ENCODE data around the gene ODAD4. TPM values are rescaled to one million over a fixed set of nuclear protein-coding genes. Genes with fewer than 3 reads are reported as not detected.

ODAD4 gene
- total RNA-seq, 1 donor from 2014 or later: 0.58 TPM

DNA sequence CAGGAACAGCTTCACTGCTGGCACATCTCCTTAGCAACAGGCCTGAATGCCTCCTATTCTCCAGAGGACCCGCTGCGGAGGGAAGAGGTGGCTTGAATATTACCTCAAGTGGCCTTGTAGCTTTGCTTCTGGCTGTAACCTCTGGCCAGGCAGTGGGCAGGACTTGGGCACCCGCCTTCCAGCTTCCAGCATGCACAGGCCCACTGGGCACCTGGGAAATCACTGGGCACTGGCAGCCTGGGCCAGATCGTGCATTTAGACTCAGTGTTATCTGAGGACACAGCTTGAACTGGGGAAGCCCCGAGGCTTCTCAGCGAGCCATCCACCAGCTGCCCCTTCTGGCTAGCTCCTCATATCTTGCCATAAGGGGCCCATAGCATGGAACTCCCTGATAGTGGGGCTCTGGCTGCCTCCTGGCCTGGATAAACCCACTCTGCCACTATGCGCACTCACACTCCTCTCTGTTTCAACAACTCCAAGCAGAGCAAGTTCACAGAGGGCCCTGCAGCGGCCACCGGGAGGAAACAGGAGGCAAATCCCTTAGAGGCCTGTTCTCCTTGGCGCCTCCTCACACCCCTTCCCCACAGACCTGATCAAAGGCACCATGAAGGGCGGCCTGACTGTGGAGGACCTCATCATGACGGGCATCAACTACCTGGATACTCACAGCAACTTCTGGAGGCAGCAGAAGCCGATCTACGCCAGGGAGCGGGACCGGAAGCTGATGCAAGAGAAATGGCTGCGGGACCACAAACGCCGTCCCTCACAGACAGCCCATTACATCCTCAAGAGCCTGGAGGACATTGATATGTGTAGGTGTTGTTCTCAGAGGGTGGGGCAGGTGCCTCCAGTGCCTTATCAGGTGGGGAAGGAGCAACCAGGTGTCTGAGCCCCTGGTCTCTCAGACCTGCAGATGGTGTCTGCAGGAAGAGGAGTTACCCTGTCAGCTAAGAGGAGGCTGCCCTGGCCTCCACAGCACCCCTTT is 7.8 kb downstream of the ODAD4 start:
- DNase-seq (ENCODE audit: extremely low read depth, low read depth, low spot score): no peak

DNA sequence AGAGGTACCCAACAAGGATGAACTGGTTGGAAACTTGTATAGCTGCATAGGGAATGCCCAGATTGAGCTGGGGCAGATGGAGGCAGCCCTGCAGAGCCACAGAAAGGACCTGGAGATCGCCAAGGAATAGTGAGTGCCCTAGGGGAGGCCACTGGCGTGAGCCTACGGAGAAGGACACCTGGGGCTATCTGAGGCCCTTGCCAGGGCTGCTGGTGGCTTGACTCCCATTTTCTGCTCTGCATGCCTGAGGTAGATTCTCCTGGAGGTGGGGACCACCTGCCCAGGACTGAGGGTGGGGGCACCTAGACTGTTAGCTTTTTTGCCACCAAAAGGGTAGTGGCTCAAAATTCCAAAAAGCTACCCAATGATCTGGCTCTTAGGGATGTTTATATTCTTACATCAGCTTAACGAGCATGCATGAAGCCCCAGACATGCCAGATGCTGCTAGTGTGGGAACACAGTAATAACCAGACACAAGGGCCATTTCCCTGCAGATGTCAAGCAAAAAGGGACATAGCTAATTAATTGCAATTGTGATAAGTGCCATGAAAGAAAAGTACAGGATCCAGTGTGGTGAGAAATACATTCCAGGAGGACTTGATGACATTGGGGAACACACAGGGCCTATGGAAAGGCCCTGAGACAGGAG is 8.8 kb downstream of the ODAD4 start:
- no peak for DNase-seq (ENCODE audit: extremely low read depth, low read depth, low spot score)

DNA sequence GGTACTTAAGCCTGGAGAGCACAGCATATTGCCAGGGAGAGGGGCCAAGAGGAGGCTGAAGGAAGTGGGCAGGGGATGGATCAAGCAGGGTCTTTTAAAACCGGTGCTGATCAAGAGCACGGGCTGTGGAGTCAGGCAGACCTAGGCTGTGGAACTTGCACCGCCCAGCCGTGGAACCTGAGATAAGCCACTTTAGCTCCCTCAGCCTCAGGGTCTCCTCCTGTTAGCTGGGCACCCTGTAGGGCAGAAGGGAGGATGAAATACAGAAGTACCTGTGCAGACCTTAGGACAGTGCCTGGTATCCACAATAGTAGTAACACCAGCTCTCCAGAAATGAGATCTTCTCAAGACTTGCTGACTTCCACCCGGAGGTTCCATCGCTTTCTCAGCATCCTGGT is 9.3 kb downstream of the ODAD4 start:
- no peak for DNase-seq (ENCODE audit: extremely low read depth, low read depth, low spot score)

DNA sequence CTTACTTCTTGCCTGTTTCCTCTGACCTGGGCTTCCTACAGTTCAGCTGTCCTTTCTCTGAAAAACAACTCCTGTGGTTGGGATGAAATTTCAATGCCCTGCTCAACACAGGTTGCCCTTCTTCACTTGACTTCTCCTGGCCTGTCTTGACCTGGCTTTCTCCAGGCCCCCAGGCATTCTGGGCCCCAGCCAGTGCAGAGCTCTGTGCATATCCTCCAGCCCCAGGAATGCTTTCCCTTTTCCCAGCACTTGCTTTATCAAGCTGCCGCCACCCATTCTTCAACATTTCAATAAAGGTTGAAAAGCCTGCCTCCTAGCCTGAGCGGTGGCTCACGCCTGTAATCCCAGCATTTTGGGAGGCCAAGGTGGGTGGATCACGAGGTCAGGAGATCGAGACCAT is 10.8 kb downstream of the ODAD4 start:
- DNase-seq (ENCODE audit: extremely low read depth, low read depth, low spot score): no peak

DNA sequence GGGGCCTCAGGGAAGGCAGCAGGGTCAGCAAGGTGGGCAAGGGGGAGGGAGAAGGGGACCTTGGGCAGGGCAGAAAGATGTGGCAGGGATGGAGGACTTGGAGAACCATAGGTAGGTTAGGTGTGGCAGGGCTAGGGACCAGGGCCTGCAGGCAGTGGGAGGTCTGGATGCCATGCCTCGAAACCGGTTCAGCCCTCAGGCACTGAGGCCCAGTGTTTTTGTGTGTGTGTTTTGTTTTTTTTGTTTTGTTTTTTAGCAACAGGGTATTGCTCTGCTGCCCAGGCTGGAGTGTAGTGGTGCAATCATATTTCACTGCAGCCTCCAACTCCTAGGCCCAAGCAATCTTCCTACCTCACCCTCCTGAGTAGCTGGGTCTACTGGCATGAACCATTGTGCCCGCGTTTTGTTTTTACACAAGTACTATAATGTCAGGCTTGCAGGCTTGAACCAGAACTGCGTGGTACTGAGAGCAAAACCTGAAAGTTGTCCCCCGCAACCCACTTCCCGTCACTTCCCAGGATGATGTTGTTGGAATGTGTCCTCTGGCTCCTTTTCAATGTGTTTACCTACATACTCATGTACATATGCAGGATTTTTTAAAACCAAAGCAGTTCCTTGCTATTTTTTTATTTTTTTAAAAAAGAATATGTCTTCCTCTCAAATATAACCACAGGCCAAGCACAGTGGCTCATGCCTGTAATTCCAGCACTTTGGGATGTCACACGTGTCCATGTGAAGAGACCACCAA is 12.4 kb downstream of the ODAD4 start:
- no peak for DNase-seq (ENCODE audit: extremely low read depth, low read depth, low spot score)

DNA sequence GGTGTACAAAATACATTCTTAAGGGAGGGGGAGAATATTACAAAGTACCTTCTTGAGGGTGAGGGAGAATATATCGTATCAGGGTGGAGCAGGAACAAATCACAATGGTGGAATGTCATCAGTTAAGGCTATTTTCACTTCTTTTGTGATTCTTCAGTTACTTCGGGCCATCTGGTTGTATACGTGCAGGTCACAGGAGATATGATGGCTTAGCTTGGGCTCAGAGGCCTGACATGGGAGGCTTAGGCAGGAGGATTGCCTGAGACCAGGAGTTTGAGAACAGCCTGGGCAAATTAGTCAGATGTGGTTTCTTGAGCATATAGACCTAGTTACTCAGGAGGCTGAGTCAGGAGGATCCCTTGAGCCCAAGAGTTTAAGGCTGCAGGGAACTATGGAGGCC is 13.1 kb downstream of the ODAD4 start:
- no peak for DNase-seq (ENCODE audit: extremely low read depth, low read depth, low spot score)

DNA sequence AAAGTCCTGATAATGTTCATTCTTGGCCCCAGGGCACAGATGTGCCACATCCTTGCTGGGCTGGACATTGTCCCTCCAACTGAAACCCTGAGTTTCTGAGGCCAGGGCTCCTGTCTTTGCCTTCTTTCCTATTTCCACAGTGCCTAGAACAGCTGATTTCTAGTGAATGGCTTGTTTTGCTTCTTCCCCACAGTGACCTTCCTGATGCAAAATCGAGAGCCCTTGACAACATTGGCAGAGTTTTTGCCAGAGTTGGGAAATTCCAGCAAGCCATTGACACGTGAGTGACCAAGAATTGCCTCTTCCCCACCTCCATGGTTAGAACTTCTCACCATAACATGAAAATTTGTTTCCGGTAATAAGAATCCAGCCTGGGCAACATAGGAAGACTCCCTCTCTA is 14.5 kb downstream of the ODAD4 start:
- no peak for DNase-seq (ENCODE audit: extremely low read depth, low read depth, low spot score)

DNA sequence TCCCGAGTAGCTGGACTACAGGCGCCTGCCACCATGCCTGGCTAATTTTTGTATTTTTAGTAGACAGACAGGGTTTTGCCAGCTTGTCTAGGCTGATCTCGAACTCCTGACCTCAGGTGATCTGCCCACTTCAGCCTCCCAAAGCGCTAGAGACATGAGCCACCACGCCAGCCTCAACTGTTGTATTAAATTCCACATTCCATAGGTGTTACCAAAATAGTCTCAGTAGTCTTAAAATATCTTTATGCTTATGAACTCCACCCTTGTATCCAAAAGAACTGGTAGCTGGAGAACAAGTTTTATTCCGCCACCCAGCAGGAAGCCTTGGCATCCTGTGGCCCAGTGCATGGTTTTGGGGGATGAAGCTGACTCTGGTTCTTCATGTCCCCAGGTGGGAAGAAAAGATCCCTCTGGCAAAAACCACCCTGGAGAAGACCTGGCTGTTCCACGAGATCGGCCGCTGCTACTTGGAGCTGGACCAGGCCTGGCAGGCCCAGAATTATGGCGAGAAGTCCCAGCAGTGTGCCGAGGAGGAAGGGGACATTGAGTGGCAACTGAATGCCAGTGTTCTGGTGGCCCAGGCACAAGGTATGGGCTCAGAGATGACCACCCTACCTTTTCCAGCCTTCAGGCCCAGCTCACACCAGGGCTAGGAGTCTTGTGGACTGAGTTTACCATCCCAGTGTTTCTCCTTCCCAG is 18.5 kb downstream of the ODAD4 start:
- DNase-seq (ENCODE audit: extremely low read depth, low read depth, low spot score): no peak

DNA sequence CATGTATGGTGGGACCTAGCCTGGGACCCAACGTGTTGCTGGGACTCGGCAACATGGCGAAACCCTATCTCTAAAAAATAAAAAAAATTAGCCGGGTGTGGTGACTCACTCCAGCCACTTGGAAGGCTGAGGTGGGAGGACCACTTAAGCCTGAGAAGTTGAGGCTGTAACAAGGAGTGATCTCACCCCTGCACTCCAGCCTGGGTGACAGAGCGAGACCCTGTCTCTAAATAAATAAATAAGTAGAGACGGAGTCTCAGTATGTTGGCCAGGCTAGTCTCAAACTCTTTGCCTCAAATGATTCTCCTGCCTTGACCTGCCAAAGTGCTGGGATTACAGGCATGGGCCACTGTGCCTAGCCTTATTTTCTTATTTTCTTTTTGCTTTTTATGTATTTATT is 26.1 kb downstream of the ODAD4 start:
- no peak for DNase-seq (ENCODE audit: extremely low read depth, low read depth, low spot score)

DNA sequence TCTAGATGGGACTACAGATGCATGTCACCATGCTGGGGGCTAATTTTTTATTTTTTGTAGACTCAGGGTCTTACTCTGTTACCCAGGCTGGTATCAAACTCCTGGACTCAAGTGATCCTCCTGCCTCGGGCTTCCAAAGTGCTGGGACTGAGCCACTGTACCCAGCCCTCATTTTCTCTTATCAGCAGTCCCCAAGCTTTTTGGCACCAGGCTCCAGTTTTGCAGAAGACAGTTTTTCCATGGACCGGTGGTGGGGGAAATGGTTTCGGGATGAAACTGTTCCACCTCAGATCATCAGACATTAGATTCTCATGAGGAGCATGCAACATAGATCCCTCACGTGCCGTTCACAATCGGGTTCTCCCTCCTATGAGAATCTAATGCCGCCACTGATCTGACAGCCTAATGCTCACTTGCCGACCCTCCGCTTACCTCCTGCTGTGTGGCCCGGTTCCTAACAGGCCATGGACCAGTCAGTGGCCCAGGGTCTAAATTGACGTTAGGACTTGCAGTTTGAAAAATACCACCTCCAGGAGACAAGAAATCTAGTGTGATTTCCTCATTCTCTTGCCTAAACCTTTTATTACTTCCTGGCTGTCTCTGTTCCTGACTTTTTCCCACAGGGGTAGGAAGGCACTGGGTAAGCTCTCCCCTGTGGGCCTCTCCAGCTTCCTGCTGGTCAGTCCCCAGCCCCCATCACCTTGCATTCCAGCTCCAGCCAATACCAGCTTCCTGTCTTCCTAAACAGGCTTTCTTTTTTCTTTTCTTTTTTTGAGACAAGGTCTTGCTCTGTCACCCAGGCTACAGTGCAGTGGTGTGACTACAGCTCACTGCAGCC is 26.8 kb downstream of the ODAD4 start:
- no peak for DNase-seq (ENCODE audit: extremely low read depth, low read depth, low spot score)

DNA sequence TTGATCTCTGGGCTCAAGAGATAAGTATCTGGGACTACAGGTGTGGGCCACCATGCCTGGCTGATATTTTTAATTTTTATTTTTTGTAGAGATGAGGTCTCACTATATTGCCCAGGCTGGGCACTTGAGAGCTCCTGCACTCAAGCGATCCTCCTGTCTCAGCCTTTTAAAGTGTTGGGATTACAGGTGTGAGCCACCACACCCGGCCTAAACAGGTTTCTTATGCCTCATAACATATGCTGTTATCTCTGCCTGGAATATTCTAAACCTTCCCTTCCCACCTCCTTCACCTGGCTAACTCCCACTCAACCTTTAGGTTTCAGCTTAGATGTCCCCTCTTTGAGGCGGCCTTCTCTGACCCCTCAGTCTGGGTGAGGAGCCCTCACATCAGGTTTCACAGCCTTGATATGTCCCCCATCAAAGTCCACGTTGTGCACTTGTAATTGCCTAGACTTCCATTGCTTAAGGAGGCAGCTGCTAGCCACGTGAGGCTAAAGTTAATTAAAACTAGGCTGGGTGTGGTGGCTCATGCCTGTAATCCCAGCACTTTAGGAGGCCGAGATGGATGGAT is 27.5 kb downstream of the ODAD4 start:
- no peak for DNase-seq (ENCODE audit: extremely low read depth, low read depth, low spot score)

DNA sequence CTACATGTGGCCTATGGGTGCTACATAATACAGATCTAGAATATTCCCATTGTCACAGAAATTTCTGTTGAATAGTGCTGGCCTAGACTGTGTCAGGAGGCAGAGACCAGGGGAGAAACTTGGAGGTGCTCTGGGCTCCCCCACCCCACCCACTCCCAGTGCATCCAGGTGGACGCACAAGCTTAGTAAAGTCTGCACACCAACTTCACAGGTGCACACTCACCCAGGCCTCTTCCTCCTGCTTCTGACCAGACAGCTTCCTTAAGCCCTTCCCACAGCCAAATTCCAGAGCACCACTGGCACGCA is 28.6 kb downstream of the ODAD4 start:
- no peak for DNase-seq (ENCODE audit: extremely low read depth, low read depth, low spot score)

DNA sequence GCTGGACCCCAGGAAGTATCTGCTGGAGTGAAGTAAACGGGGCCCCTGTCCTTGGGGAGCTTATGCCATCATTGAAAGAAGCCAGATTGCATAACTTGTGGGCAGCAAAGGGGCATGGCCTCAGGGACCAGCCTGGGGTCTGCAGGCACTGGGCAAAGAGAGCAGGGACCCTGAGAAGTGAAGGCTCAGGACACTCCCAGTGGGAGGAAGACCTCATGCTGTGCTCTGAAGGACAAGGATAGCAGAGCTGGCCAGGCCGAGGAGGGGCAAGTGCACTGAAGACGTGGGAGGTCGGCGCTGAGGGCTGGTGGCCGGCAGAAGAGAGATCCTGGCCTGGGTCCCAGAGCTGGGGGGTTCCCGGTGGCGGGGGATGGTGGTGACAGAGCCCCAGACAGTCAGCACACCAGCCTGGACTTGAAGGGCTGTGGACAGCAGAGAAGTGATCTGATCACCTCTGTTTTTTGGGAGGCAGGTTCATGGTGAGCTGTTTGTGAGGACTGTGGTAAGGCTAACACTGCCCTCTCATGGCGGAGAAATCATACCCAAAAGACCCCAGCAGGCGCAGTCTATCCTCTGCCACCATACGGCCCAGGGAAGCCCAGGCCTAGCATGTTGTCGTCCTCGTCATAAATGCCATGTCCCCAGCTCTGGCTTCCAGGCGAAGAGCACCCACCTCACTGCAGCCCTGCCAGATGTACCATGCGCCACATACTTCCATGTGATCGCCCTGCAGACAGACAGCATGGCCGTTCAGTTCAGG is 29.1 kb downstream of the ODAD4 start:
- no peak for DNase-seq (ENCODE audit: extremely low read depth, low read depth, low spot score)

DNA sequence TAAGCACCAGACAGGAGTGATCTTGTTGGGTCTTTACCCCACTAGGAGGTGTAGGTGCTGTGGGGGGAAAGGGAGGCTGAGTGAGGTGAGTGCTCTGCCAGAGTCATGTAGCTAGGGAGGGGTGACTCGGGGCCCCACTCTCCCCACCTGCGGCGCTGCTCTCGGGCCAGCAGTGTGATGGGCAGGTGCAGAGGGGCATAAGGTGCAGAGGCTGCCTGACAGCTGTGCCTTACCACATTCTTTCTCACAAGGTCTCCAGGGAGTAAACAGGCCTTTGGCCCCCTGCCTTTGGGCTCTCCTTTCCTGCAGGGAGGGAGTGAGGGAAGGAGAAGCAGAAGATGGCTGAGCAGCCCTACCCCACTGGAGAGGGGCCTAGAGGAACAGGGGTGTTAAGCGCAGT is 31.7 kb downstream of the ODAD4 start:
- no peak for DNase-seq (ENCODE audit: extremely low read depth, low read depth, low spot score)

DNA sequence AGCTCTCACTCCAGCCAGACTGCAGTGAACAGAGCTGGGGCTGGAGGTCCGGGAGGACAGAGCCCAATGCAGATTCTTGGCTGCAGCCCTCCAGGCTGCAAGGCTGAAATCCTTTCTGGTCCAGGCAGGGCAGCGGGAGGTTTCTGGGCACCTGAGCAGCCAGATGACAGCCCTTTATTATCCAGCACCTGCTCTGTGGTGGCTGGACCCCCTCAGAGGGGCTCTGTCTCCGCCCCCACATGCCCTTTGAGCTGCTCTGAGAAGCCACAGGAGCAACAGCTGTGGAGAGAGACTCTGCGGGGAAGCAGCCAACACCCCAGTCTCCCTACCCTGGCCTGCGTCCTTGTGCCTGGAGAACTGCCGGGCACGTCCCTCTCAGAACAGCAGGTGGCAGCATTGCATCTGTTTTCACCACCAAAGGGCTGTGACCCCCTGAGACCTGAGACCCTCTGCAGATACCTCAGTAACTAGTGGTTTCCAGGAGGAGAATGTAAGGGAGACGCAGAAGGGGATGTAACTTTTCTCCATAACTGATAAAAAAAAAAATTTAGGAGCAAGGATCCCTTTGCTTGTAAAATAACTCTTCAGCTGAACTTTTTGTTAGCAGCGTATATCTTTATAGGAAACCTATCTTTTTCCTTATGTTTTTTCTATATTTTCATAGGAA is 32.5 kb downstream of the ODAD4 start:
- DNase-seq (ENCODE audit: extremely low read depth, low read depth, low spot score): no peak

DNA sequence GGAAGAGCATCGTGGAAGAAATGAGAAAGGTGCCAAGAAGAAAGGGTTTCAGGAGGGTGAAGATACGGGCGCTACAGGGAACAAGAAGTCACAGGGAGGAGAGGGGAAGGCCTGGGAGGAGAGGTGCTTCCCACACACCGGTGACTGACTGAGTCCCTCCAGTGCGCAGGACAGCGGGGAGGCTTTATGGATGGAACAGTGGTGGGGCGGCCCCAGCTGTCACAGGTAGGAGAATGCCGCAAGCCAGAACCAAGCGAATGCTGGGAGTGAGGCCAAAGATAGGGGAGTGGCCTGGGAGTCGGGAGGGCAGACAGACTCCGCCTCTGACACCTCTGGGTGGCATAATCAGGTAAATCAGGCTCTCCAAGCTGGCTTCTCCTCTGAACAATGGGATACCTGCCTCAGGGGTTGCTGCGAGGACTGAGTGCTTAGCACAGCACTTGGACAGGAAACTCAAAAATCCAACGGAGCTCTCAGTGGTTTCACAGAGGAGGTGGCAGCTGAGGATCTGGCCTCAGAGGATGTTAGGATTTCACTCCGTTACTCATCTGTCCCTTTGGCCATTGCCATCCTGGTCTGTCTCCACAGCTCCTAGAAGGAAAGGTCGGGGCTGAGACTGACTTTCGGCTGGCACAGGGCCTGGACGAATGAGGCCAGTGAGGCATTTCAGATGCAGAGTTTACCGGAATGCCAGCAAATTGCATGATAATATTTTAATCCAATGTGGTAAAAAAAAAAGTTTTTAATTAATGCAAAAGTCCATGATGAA is 35.5 kb downstream of the ODAD4 start:
- DNase-seq (ENCODE audit: extremely low read depth, low read depth, low spot score): no peak

DNA sequence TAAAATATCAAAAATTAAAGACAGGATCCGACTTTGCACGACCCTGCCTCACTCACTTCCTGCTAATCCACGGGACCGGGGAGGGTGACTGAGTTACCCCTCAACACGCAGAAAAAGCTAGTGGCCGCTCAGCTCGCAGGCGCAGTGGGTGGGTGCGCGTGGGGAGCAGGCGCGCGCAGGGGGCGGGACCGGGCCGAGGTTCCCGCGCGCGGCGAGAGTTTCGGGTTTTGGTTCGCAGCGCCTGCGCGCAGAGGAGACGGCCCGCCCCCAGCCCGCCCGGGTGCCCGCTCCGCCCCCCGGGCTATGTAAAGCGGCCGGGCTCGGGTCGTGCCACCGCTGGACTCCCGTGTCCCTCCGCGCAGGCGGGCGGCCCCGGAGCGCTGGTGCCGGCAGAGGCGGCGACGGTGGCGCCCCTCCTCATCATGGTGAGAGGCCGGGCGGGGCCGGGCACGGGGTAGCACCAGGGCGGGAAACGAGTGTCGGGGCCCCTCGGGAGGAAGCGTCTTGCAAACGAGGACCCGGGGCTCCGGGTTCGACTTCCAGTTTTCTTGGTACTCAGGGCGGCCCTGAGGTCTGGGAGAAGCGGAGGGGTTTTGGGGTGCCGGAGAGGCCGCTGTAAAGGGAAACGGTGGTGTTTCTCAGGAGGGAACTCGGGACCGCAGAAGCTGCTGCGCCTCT is 36.2 kb downstream of the ODAD4 start, which contains the start of gene CNP:
Gene CNP (plus strand): TSS at position 333 of the 678 bp plus-strand sequence. CDS start 90 bp downstream, at position 423.
- no peak for DNase-seq (ENCODE audit: extremely low read depth, low read depth, low spot score)

All from glomerular endothelial cell (primary cell).